ENCODE data around the gene ZNHIT1.

GRCh38 chr7:101202603-101202918 is 15.4 kb upstream of the ZNHIT1 start:
- TF ChIP-seq POLR2A (IDR thresholded peaks at IDR 0.05): no peak
- no peak for TF ChIP-seq CTCF (IDR thresholded peaks at IDR 0.05 in 8 of 11, conservative IDR thresholded peaks at IDR 0.05 in 3 of 11)

All from spleen (tissue), 7 donors.